WTC11 (cell line): Measurements from ENCODE around the gene KCNT2.

Experiments
- CREB1 ChIP-seq: sonication (generic); formaldehyde crosslinking; IDR thresholded peaks from 2 replicates; pipeline ENCODE4 v1.8.0; 2023; ENCODE audit warnings: mild to moderate bottlenecking, missing genetic modification reagents
- FOXJ3 ChIP-seq: sonication (generic); formaldehyde crosslinking; IDR thresholded peaks from 2 replicates; pipeline ENCODE4 v1.9.0; 2021; ENCODE audit warnings: missing genetic modification reagents, mild to moderate bottlenecking, borderline replicate concordance
- NR2C2 ChIP-seq: sonication (generic); formaldehyde crosslinking; IDR thresholded peaks from 2 replicates; pipeline ENCODE4 v1.8.0; 2022; ENCODE audit warnings: mild to moderate bottlenecking, missing genetic modification reagents
- NR3C1 ChIP-seq: sonication (generic); formaldehyde crosslinking; conservative IDR thresholded peaks from 2 replicates; pipeline ENCODE4 v1.8.1; 2023; ENCODE audit warnings: low read depth, mild to moderate bottlenecking, missing genetic modification reagents
- TP53 ChIP-seq: sonication (generic); formaldehyde crosslinking; IDR thresholded peaks from 2 replicates; pipeline ENCODE4 v1.8.1; 2023; ENCODE audit warnings: mild to moderate bottlenecking, missing genetic modification reagents
- ZNF263 ChIP-seq: sonication (generic); formaldehyde crosslinking; IDR thresholded peaks from 2 replicates; pipeline ENCODE4 v1.8.1; 2022; ENCODE audit warnings: low read depth, mild to moderate bottlenecking, moderate library complexity, missing genetic modification reagents
- TF ChIP-seq, protein P1 (sequence below): fragments of 200-600 bp; IDR thresholded peaks from 2 replicates; pipeline ENCODE4 v1.8.0; 2022; ENCODE audit warnings: antibody characterized with exemption
- TF ChIP-seq, protein P2 (sequence below): sonication (generic); formaldehyde crosslinking; IDR thresholded peaks from 2 replicates; pipeline ENCODE4 v1.8.0; 2022; ENCODE audit warnings: mild to moderate bottlenecking, missing genetic modification reagents
- TF ChIP-seq, protein P3 (sequence below): sonication (generic); formaldehyde crosslinking; conservative IDR thresholded peaks from 2 replicates; pipeline ENCODE4 v1.8.1; 2022; ENCODE audit warnings: mild to moderate bottlenecking, missing genetic modification reagents

DNA sequence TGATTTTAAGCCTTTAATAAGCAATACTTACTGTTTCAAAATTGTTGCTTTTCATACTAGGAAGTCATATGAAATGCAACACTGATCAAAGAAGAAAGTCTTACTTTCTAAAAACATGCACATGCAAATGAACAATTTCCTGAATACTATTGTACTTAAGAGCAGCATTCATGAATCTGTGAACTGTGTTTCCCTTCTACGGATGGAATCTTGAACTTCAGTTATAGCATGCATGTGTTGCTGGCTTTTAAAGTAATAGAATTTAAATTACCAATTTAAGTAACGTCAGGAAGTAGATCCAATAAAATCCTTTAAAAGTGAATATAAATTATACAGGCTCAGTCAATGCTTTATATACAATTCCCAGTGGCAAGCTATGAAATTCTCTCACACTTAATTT lies 348.9 kb downstream of the KCNT2 start:
- TF ChIP-seq CREB1 (CRISPR knock-in tag), result no peak
- no peak for TF ChIP-seq TP53 (CRISPR knock-in tag)
- TF ChIP-seq, protein P1, sequence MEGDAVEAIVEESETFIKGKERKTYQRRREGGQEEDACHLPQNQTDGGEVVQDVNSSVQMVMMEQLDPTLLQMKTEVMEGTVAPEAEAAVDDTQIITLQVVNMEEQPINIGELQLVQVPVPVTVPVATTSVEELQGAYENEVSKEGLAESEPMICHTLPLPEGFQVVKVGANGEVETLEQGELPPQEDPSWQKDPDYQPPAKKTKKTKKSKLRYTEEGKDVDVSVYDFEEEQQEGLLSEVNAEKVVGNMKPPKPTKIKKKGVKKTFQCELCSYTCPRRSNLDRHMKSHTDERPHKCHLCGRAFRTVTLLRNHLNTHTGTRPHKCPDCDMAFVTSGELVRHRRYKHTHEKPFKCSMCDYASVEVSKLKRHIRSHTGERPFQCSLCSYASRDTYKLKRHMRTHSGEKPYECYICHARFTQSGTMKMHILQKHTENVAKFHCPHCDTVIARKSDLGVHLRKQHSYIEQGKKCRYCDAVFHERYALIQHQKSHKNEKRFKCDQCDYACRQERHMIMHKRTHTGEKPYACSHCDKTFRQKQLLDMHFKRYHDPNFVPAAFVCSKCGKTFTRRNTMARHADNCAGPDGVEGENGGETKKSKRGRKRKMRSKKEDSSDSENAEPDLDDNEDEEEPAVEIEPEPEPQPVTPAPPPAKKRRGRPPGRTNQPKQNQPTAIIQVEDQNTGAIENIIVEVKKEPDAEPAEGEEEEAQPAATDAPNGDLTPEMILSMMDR, result no peak
- TF ChIP-seq, protein P2, sequence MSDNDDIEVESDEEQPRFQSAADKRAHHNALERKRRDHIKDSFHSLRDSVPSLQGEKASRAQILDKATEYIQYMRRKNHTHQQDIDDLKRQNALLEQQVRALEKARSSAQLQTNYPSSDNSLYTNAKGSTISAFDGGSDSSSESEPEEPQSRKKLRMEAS (CRISPR knock-in tag), result no peak
- TF ChIP-seq ZNF263 (CRISPR knock-in tag), result no peak
- TF ChIP-seq, protein P3, sequence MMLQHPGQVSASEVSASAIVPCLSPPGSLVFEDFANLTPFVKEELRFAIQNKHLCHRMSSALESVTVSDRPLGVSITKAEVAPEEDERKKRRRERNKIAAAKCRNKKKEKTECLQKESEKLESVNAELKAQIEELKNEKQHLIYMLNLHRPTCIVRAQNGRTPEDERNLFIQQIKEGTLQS (CRISPR knock-in tag), result no peak
- no peak for TF ChIP-seq NR2C2 (CRISPR knock-in tag)
- TF ChIP-seq FOXJ3 (CRISPR knock-in tag), result no peak
- no peak for TF ChIP-seq NR3C1
